Measurements from ENCODE around the gene C22orf31.

Gene C22orf31

DNA sequence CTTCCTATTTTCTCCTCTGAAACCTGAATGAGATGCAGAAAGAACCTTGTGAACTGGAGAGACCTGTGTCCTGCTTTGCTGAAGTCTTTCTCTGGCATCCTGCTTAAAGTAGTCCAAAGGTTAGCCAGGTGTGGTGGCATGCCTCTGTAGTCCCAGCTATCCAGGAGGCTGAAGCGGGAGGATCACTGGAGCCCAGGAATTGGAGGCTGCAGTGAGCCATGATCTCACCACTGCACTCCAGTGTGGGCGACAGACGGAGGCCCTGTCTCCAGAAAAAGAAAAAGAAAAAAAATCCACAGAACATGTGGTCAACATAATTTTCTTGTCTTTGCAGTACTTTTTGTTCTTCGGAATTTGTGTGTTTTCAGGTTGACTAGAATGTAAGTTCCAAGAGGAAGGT lies 8.9 kb upstream of the C22orf31 start:
- Histone ChIP-seq H3K9ac (ENCODE audit: low read length) (no peak overlapping the region), H3K27ac (ENCODE audit: low read length) (no peak overlapping the region), H3K9me3 (ENCODE audit: control insufficient read depth, low read depth, low read length) (no peaks in the 10 kb centered on the region), H3K36me3 (ENCODE audit: control insufficient read depth, low read depth, low read length) (no peaks in the 10 kb centered on the region), H3K4me1 (ENCODE audit: control insufficient read depth, low read depth, low read length) (peaks cover 10% of the 10 kb centered on the region), H3K4me3 (ENCODE audit: low read length) (no peak overlapping the region), H3K27me3 (ENCODE audit: control insufficient read depth, insufficient read depth, low read length) (peaks cover 58% of the 10 kb centered on the region)

GRCh38 chr22:29069463-29069862 lies 7.8 kb upstream of the C22orf31 start:
- H3K27ac ChIP-seq (ENCODE audit: low read length): no peak overlapping the region

GRCh38 chr22:29065468-29066190 lies 4.0 kb upstream of the C22orf31 start:
- Histone ChIP-seq H3K4me1 (ENCODE audit: control insufficient read depth, low read depth, low read length) (no peaks in the 10 kb centered on the region), H3K27ac (ENCODE audit: low read length) (no peak overlapping the region), H3K36me3 (ENCODE audit: control insufficient read depth, low read depth, low read length) (no peaks in the 10 kb centered on the region), H3K4me3 (ENCODE audit: low read length) (no peak overlapping the region), H3K27me3 (ENCODE audit: control insufficient read depth, insufficient read depth, low read length) (peaks cover 14% of the 10 kb centered on the region), H3K9ac (ENCODE audit: low read length) (no peak overlapping the region), H3K9me3 (ENCODE audit: control insufficient read depth, low read depth, low read length) (no peaks in the 10 kb centered on the region)

More at GRCh38 chr22:29069463-29069862, 7.8 kb upstream of the C22orf31 start:
- Histone ChIP-seq H3K9me3 (ENCODE audit: control insufficient read depth, low read depth, low read length) (no peaks in the 10 kb centered on the region), H3K4me3 (ENCODE audit: low read length) (no peak overlapping the region), H3K27me3 (ENCODE audit: control insufficient read depth, insufficient read depth, low read length) (peaks cover 48% of the 10 kb centered on the region), H3K36me3 (ENCODE audit: control insufficient read depth, low read depth, low read length) (no peaks in the 10 kb centered on the region), H3K4me1 (ENCODE audit: control insufficient read depth, low read depth, low read length) (peaks cover 10% of the 10 kb centered on the region), H3K9ac (ENCODE audit: low read length) (no peak overlapping the region)

GRCh38 chr22:29062286-29062821 lies 723 bp upstream of the C22orf31 start:
- Histone ChIP-seq H3K27me3 (ENCODE audit: control insufficient read depth, insufficient read depth, low read length) (no peaks in the 10 kb centered on the region), H3K4me3 (ENCODE audit: low read length) (no peak overlapping the region), H3K9me3 (ENCODE audit: control insufficient read depth, low read depth, low read length) (no peaks in the 10 kb centered on the region), H3K36me3 (ENCODE audit: control insufficient read depth, low read depth, low read length) (no peaks in the 10 kb centered on the region), H3K9ac (ENCODE audit: low read length) (no peak overlapping the region), H3K27ac (ENCODE audit: low read length) (no peak overlapping the region), H3K4me1 (ENCODE audit: control insufficient read depth, low read depth, low read length) (no peaks in the 10 kb centered on the region)

GRCh38 chr22:29060931-29061330 lies 700 bp downstream of the C22orf31 start:
- H3K9ac ChIP-seq (ENCODE audit: low read length): no peak overlapping the region
- peaks cover 4% of the 10 kb centered on the region for H3K4me1 ChIP-seq (ENCODE audit: control insufficient read depth, low read depth, low read length)
- no peaks in the 10 kb centered on the region for H3K9me3 ChIP-seq (ENCODE audit: control insufficient read depth, low read depth, low read length)
- H3K36me3 ChIP-seq (ENCODE audit: control insufficient read depth, low read depth, low read length): no peaks in the 10 kb centered on the region
- no peak overlapping the region for H3K27ac ChIP-seq (ENCODE audit: low read length)
- no peaks in the 10 kb centered on the region for H3K27me3 ChIP-seq (ENCODE audit: control insufficient read depth, insufficient read depth, low read length)
- H3K4me3 ChIP-seq (ENCODE audit: low read length): no peak overlapping the region

- no peak overlapping the region for H3K9ac ChIP-seq (ENCODE audit: low read length)
- peaks cover 10% of the 10 kb centered on the region for H3K4me1 ChIP-seq (ENCODE audit: control insufficient read depth, low read depth, low read length)
- H3K9me3 ChIP-seq (ENCODE audit: control insufficient read depth, low read depth, low read length): no peaks in the 10 kb centered on the region
- no peaks in the 10 kb centered on the region for H3K27me3 ChIP-seq (ENCODE audit: control insufficient read depth, insufficient read depth, low read length)
- no peak overlapping the region for H3K4me3 ChIP-seq (ENCODE audit: low read length)
- H3K36me3 ChIP-seq (ENCODE audit: control insufficient read depth, low read depth, low read length): no peaks in the 10 kb centered on the region
- no peak overlapping the region for H3K27ac ChIP-seq (ENCODE audit: low read length)
Measured at GRCh38 chr22:29060251-29060869, 1.3 kb downstream of the C22orf31 start.

DNA sequence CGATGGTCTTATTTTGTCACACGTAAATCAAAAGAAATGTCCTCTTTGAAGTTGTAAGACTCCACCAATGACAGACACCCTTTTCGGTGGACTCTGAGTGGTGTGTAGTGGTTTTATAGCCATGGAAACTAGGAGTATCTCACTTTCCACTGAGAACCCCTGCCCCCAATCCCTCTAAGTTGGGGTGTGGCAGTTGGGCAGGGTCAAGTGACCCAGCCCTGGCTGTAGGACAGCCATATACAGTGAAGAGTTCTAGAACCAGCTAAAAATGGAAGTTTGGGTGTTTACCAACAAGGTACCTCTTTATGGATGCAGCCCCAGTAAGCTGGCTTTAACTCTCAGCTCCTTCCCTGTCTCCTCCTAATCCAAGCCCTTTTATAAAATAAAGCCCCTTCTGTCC lies 5.2 kb downstream of the C22orf31 start:
- H3K36me3 ChIP-seq (ENCODE audit: control insufficient read depth, low read depth, low read length): no peaks in the 10 kb centered on the region
- no peak overlapping the region for H3K9ac ChIP-seq (ENCODE audit: low read length)
- H3K4me3 ChIP-seq (ENCODE audit: low read length): no peak overlapping the region
- H3K27me3 ChIP-seq (ENCODE audit: control insufficient read depth, insufficient read depth, low read length): no peaks in the 10 kb centered on the region
- no peak overlapping the region for H3K27ac ChIP-seq (ENCODE audit: low read length)
- peaks cover 34% of the 10 kb centered on the region for H3K4me1 ChIP-seq (ENCODE audit: control insufficient read depth, low read depth, low read length)
- no peaks in the 10 kb centered on the region for H3K9me3 ChIP-seq (ENCODE audit: control insufficient read depth, low read depth, low read length)

GRCh38 chr22:29055192-29055830 lies 6.3 kb downstream of the C22orf31 start:
- Histone ChIP-seq H3K36me3 (ENCODE audit: control insufficient read depth, low read depth, low read length) (peaks cover 8% of the 10 kb centered on the region), H3K27me3 (ENCODE audit: control insufficient read depth, insufficient read depth, low read length) (no peaks in the 10 kb centered on the region), H3K9ac (ENCODE audit: low read length) (no peak overlapping the region), H3K27ac (ENCODE audit: low read length) (no peak overlapping the region), H3K9me3 (ENCODE audit: control insufficient read depth, low read depth, low read length) (no peaks in the 10 kb centered on the region), H3K4me1 (ENCODE audit: control insufficient read depth, low read depth, low read length) (peaks cover 34% of the 10 kb centered on the region), H3K4me3 (ENCODE audit: low read length) (peak overlapping the region; percentile 39)

GRCh38 chr22:29054251-29054767 lies 7.3 kb downstream of the C22orf31 start:
- H3K27ac ChIP-seq (ENCODE audit: low read length): no peak overlapping the region
- peaks cover 34% of the 10 kb centered on the region for H3K4me1 ChIP-seq (ENCODE audit: control insufficient read depth, low read depth, low read length)
- no peaks in the 10 kb centered on the region for H3K9me3 ChIP-seq (ENCODE audit: control insufficient read depth, low read depth, low read length)

GRCh38 chr22:29053048-29053702 lies 8.5 kb downstream of the C22orf31 start:
- H3K9me3 ChIP-seq (ENCODE audit: control insufficient read depth, low read depth, low read length): no peaks in the 10 kb centered on the region
- no peak overlapping the region for H3K27ac ChIP-seq (ENCODE audit: low read length)
- no peak overlapping the region for H3K9ac ChIP-seq (ENCODE audit: low read length)
- no peaks in the 10 kb centered on the region for H3K27me3 ChIP-seq (ENCODE audit: control insufficient read depth, insufficient read depth, low read length)
- H3K4me3 ChIP-seq (ENCODE audit: low read length): no peak overlapping the region
- H3K4me1 ChIP-seq (ENCODE audit: control insufficient read depth, low read depth, low read length): peaks cover 34% of the 10 kb centered on the region
- peaks cover 28% of the 10 kb centered on the region for H3K36me3 ChIP-seq (ENCODE audit: control insufficient read depth, low read depth, low read length)

More at GRCh38 chr22:29054251-29054767, 7.3 kb downstream of the C22orf31 start:
- Histone ChIP-seq H3K27me3 (ENCODE audit: control insufficient read depth, insufficient read depth, low read length) (no peaks in the 10 kb centered on the region), H3K9ac (ENCODE audit: low read length) (no peak overlapping the region), H3K36me3 (ENCODE audit: control insufficient read depth, low read depth, low read length) (peaks cover 17% of the 10 kb centered on the region), H3K4me3 (ENCODE audit: low read length) (no peak overlapping the region)

GRCh38 chr22:29050457-29050856 lies 11.2 kb downstream of the C22orf31 start:
- Histone ChIP-seq H3K4me3 (ENCODE audit: low read length) (no peak overlapping the region), H3K36me3 (ENCODE audit: control insufficient read depth, low read depth, low read length) (peaks cover 52% of the 10 kb centered on the region), H3K27me3 (ENCODE audit: control insufficient read depth, insufficient read depth, low read length) (no peaks in the 10 kb centered on the region), H3K4me1 (ENCODE audit: control insufficient read depth, low read depth, low read length) (peaks cover 25% of the 10 kb centered on the region), H3K9me3 (ENCODE audit: control insufficient read depth, low read depth, low read length) (no peaks in the 10 kb centered on the region), H3K9ac (ENCODE audit: low read length) (no peak overlapping the region), H3K27ac (ENCODE audit: low read length) (no peak overlapping the region)

All from iPS-18a (cell line).